LHCN-M2 (cell line): ENCODE data around the gene RGS6. TPM values are rescaled to one million over a fixed set of nuclear protein-coding genes. Genes with fewer than 3 reads are reported as not detected.
A peak's percentile ranks its signal among the peaks of the same experiment; 100 is the strongest.

Experiments
- DNase-seq: peaks from one replicate; pipeline ENCODE4 v3.0.0-alpha.2; 2012; ENCODE audit warnings: low read depth
- total RNA-seq: library from RNA; depleted of rRNA; stranded (reverse); fragments of >200 nt; gene quantifications from 2 replicates; pipeline ENCODE4 v1.2.3, GENCODE V29; 2014

Gene RGS6
- total RNA-seq, 1 experiment from 2014 or later = under 0.01 TPM

DNA sequence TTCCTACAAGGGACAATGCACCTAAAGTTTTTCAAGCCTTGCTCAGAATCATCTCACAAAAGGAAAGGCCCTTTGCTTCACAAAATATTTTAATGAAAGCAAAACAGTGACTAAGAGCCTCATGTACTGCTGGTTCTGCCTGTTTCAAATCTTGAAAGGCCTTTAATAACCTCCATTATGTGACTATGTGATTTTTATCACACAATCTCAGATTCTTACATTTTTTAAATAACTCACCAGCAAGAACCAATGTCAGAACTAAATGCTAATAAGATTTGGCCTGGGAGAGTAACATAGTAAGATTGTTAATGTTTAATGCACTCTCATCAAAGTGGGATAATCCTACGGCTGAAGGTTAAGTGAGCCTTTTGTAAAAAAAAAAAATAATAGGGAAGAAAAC, 378.9 kb downstream of the RGS6 start:
- no peak for DNase-seq

DNA sequence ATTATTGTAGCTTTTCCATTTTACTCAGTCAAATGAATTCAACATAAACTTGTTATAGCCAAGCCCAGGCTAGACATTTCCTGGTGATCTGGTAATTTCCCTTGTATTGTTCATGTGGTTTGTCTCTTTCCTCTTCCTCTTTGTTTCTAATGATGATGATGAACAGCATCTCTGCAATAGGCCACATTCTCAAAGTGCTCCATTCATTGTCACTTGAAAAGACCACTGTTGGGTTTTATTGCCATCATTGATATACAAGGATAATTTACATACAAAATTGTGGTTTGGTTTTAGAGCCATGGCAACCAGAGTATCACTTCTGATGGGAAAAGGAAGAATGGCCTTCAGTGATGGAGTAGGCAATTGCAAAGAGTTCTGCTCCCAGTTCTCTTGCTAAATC, 379.3 kb downstream of the RGS6 start:
- DNase-seq = no peak

DNA sequence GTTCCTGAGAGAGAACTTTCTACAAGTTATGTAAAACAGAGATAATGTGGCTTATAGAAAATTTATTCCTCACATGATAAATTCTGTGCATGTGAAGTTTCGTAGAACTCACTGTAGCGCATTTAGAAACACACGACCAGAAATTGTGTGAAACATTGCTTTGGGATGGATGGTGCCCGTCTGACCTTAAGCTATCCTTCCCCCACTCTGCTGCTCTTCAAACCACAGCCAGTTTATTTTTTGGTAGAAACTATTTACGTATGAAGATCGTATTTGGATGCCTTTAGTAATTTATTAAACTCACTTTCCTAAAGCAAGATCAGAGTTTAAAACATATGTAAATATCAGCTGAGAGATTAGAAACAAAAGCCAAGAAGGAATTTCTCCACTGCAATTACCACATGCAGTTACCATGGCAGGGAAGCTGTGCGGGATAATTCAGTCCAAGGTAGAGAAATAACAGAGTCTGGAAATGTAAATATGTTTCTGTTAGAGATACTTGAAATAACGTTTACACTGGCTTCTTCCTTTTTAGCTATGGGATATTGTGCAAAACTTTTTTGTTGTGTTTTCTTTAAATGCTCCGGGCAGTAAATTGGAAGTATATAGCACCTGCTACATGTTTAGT, 382.7 kb downstream of the RGS6 start:
- DNase-seq = no peak

DNA sequence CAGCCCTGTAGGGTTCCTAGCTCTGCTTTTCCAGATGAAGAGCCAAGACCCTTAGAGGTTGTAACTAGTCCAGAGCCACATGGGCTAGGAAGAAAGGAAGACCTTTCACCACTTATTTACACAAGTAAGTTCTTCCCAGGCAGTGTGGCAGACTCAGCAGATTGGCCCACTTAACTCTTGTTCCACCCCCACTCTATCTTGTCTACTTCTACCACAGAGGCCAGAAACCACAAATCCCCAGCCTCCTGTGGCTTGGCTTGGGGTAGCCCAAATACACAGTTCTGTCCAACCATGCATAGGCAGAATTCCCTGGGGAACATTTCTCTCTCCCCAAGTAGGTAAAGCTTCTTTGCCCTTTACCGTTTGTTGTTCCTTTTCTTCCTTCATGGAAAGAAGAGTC, 383.5 kb downstream of the RGS6 start:
- no peak for DNase-seq

DNA sequence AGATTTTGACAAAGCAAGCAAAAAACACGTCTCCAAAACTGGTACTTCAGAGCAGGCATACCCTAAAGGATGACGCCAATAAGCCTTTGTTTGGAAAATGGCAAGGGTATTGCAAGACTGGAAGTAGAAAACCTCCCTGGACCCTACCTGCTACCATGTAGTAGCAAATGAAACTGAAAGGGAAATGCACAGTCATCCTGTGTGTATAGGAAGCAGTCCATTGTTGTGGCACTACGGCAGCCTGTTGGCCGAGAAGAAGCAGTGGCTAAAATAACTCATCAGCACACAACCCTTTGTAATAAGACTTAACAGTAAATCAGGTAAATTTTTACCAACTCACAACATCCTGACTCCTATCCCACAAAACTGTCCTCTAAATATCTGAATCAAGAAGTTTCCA, 386.4 kb downstream of the RGS6 start:
- no peak for DNase-seq

DNA sequence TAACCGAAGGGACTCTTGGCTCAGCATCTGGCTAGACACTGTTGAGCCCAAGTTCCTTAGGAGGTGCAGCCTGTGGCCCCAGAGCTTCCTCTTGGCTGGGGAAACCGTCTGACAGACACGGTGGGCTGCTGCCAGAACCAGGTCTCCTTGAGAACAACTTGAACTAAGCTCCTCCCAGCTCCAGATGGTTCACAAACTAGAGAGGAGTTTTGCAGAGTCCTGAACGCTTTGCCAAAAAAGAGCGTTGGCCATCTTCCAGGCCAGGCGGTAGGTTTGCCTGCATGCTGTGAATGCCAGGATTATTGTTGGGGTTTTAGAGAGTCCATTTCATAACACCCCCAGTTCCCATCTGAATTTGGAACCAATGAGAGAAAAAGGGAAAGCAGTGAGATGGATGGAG, 399.8 kb downstream of the RGS6 start:
- no peak for DNase-seq

DNA sequence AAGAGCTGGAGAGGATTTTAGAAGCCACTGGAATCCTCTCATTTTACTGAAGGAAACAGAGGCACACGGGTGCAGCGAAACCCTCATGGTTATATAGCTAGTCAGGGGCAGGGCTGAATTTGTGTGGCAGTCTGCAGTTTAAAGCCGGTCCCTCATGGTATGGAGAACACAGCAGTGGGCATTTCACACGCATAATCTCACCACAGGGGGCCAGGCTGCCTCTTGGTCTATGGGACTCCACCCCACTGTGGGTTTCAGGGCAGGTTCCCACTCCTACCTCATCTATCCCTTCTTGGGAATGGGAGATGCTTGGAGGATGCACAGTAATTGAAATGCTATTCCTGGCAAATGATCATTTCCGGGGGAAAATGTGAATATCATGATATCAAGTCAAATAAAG, 400.6 kb downstream of the RGS6 start:
- DNase-seq = no peak

DNA sequence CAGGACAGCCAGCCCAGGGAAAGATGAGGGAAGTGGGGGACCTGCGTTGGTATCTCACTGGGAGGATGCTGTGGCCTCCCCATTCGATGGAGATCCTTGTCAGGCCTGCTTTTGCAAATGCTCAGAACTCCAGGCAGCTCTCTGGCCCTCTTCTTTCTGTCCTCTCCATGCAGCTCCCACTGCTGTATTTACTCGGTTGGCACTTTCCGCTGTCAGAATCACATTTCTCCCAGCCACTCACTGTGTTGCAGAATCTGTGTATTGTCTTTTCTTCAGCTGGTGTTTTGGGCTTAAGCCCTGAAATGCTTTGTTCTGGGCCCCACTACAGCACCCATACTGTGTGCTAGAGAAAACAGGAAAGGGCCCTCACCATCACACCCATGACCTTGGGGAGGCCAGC, 401.1 kb downstream of the RGS6 start:
- DNase-seq = no peak

DNA sequence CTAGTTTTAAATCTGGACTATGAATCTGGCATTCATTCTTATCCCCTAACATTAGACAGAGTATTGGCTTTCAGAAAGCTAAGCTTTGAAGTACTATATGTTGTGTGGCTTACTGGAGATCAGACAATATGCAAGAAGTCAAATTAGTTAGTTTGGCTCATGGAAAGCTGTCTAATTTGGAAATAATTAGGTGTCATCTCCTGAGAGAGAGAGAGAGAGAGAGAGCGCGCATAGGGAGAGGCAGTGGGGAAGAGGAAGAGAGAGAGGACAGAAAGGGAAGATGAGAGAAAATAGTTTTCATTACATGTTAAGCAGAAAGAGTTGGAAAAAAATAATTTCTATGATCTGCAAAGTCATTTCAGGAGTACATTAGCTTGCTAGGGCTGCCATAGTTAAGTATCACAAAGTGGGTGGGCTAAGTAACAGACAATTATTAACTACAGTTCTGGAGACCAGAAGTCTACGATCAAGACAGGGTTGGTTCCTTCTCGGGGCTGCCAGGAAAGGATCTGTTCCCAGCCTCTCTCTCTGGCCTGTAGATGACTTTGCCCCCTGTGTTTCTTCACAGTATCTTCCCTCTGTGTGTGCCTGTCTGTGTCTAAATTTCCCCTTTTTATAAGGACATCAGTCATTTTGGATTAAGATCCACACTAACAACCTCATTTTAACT, 404.2 kb downstream of the RGS6 start:
- DNase-seq = no peak

DNA sequence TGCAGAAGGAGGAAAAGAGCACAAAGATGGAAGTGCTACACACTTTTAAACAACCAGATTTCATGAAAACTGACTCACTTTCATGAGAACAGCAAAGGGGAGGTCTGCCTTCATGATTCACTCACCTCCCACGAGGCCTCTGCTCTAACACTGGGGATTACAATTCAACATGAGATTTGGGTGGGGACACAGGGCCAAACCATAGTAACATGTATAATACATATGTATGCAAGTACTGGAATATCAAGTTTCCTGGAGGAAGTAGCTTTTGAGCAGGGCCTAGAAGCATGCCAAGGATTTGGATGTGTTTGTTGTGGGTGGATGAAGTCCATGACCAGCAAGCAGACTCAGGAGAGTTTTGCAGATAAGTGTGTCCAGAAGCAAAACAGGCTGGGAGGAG, 409.0 kb downstream of the RGS6 start:
- no peak for DNase-seq

DNA sequence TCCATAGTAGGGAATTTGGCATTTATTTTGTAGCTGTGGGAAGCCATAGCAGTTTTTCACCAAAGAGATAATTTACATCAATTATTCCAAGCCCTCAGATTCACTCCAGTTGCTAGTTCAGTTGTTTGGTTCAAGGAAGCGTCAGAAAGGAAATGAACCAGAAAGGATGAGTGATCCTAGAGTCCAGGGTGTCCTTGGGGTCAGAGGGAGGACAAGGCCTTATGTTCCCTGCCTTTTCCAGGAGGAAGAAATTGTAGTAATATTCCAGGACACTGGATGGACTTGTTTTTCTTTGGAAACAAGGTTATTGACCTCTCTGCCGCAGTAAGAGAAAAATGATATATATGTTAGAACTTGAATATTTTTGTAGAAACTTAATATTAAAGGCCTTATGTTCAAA, 409.5 kb downstream of the RGS6 start:
- DNase-seq = no peak

DNA sequence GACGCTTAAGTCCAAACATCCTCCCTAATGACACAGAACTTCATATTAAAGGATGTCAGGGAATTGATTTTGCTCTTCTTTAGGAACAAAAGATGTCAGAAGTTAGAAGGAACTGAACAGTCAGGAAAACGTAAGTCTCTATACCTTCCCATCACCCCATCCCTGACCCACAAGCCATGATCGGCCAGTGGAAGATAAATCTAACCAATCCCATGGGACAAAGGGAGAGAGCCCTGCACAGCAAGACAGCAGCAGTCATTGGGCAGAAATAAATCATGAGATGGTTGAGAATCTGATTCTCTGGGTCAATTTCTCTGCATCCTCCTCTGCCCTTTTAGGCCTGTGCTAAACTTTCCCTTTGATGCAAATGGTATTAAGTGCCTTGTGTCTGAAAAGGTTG, 414.9 kb downstream of the RGS6 start:
- DNase-seq = no peak

DNA sequence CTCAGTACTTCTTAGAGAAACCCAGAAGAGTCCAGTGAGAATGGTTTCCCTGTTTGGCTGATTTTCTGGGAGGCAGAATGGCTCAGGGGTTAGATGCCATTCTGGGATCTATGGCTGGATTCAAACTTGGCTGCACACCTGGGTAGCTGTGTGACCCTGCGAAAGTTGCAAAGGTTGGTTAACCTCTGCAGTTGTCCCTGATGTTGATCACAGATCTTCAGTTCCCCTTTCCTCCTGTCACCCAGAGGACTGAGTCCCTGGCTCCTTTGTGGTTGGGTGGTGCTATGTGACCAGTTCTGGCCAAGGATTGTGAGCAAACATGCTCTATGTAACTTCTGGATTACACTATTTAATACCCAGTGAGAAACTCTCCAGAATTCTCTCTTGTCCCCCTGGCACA, 418.0 kb downstream of the RGS6 start:
- DNase-seq = no peak

DNA sequence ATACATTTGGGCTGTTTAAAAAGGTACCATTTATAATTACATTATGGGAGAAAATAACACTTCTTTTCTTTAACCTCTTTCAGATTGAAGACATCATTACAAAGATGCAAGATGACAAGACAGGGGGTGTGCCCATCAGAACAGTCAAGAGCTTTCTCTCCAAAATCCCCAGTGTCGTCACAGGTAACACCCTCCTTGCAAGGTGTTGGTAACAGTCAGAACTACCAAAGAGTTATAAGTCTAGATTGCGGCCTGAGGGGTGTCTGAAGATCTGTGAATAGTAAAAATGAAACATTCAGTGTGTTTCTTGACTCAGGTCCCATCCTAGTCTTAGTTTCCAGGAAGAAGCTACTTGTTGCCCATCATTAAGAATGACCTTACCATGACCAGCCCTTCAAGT, 419.8 kb downstream of the RGS6 start:
- DNase-seq = no peak

DNA sequence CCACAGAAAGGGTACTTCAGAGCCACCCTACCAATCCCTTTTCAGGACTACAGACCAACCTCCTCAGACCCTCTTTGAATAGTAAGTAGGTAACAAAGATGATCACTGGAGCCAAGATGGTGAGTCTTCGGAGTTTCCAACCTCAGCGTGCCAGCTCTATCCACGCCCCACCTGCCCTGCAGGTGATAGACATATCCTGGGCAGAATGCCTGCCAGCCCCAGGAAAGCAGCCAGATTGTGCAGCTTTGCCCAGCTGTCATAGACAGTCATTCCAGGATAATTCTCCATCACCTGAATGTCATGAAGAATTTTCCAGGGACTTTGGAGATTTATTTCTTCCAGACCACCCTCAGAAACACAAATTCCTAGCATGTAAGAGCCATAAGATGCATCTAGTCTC, 434.4 kb downstream of the RGS6 start:
- no peak for DNase-seq

DNA sequence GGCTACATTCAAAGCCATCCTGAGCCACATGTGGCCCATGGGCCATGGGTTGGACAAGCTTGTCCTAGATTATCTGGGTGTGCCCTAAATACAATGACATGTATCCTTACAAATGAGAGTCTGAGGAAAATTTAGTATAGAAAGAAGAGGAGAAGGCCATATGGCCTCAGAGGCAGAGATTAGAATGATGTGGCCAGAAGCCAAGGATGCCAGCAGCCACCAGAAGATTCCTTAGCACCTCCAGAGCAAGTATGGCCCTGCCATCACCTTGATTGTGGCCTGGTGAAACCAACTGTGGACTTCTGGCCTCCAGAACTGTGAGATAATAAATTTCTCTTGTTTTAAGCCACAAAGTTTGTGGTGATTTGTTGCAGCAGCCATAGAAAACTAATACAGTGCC, 436.9 kb downstream of the RGS6 start:
- no peak for DNase-seq

DNA sequence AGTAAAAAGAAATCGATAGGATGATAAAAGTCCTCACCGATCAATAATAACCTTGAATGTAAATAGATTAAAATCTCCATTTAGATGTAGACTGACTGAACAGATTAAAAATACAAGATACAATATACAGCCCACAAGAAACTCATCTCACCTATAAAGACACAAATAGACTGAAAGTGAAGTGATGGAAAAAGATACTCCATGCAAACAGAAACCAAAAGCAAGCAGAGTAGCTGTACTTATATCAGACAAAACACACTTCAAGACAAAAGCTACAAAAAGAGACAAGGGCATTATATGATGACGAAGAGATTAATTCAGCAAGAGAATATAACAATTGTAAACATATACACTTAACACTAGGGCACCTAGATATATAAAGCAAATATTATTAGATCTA, 444.8 kb downstream of the RGS6 start:
- DNase-seq = no peak

DNA sequence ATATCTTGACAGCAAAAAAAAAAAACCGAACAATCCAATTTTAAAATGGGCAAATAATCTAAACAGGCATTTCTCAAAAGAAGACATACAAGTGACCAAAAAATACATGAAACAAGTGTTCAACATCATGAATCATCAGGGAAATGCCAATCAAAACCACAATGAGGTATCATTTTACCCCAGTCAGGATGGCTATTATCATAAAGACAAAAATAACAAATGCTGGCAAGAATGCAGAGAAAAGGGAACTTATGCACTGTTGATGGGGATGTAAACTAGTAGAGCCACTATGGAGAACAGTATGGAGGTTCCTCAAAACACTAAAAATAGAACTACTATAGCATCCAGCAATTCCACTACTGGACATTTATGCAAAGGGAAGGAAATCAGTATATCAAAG, 448.2 kb downstream of the RGS6 start:
- DNase-seq = peak; percentile 40

DNA sequence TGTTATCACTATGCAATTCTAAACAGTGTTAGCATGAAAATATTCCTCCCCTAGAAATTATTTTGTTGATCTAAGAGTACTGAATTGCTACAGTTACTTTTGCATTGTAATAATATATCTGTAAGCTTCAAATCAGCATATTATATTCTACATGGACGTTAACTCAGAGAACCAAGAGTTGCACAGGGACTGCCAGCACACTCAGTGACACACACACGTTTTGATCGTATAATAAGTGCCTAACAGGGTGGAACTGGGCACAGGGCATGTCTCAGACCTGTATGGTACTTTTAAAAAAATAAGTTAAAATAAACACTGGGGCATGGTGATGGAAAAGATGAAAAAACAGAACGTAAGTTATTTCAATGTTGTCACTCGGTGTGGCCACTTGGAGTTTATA, 451.6 kb downstream of the RGS6 start:
- no peak for DNase-seq

DNA sequence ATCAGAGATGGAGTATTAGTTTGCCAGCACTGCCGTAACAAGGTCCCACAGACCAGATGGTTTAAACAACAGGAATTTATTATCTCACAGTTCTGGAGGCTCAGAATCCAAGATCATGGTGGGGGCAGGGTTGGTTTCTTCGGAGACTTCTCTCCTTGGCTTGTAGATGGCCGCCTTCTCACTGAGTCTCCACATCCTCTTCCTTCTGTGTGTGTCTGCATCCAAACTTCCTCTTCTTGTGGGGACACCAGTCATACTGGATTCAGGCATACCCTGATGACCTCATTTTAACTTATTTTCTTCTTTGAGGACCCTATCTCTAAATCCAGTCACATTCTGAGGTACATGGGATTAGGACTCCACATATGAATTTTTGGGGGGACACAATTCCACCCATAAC, 455.5 kb downstream of the RGS6 start:
- DNase-seq = no peak

DNA sequence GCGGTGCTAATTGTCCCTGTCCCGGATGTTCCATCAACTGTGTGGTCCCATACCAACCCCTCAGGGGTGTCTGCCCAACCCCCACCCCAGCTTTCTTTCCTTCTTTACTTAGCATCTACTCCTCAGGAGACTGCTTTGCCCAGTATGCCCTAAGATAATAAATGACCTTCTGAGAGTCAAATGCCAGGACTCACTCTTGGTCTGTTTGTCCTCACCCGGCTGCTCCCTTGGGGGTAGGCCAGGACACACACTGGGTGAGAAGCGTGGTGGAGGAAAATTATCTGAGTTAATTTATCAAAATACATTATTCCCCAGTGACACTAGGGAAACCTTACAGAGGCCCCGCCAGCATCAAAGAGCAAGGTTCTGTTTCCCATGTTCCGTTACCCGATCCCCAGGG, 457.0 kb downstream of the RGS6 start:
- DNase-seq = no peak

DNA sequence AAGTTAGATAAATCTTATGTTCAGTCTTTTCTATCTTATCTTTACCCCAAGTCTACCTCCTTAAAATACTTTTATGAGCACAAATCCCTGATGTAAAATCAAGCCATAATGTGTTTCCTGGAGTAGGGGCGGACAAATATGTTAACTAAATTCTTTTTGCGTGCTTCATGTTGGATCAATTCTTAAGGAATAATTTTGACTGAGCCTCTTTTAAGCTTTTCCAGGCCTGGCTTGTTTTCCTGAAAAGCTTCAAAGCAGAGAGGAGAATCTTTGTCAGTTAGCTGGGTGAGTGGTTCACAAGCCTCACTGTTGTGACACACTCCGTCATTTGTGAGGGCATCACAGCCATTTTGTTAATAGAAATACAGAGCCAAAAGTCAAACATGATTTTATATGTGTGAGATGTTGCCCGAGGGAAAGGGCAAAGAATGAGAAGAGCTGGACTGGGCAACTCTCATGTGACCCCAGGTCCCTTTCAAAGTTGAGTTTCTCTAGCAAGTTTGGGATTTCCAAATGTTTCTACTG, 468.9 kb downstream of the RGS6 start:
- DNase-seq = no peak

DNA sequence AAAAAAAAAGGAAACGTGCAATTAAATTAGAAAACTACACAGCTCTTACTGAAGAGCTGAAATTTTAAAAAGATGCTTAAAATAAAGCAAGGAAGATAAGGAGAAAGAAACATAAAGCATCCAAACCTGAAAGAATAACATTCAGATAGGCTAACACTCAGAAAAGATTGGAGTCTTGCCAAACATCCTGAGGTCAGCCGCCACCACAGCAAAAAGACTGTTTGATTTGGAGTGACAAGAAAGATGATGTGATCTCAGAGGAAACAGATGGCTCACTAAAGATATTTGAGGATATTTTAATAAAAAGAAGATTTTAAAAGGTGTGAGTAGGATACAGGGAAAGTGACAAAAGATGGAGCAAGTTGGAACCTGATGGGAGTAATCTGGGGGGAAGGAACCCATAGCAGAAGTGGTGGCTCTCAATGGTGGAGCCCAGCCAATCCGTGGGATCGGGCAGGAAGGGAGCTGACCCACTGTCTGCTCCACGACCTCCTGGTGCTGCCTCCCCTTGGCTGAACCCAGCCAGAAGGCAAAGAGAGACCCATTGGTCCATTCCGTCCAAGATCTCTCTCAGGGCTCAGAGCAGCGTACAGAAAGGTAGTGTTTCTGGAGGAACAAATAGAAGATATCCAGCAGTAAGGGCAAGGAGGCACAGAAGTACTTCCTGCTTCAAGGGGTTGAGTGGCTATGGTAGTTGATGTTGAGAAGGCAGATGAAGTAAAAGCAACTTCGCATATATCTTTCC, 469.6 kb downstream of the RGS6 start:
- peak; percentile 32 for DNase-seq
